AG10803 (cell line): ENCODE results near the gene TSPEAR.

Experiments used
- DNase-seq: peaks from one replicate; pipeline ENCODE4 v3.0.0; 2010; ENCODE audit warnings: low read depth
- H3K4me3 ChIP-seq: 2 replicates; pipeline ENCODE4 v1.5.1; 2011; ENCODE audit warnings: mild to moderate bottlenecking, low read length, control low read depth
- CTCF ChIP-seq: conservative IDR thresholded peaks from 2 replicates; pipeline ENCODE4 v1.5.1; 2011; ENCODE audit warnings: mild to moderate bottlenecking, low read length, control low read depth, inconsistent platforms

The TSPEAR gene

GRCh38 chr21:44750675-44751025, 39.3 kb upstream of the TSPEAR start:
- TF ChIP-seq CTCF = no peak
- no peak for DNase-seq
- H3K4me3 ChIP-seq = no peak overlapping the region

GRCh38 chr21:44749759-44750674, 38.6 kb upstream of the TSPEAR start:
- no peak for DNase-seq
- no peak overlapping the region for H3K4me3 ChIP-seq
- TF ChIP-seq CTCF = no peak

- no peak for TF ChIP-seq CTCF
- DNase-seq = no peak
- no peak overlapping the region for H3K4me3 ChIP-seq
Measured at GRCh38 chr21:44749116-44749758, 37.9 kb upstream of the TSPEAR start.

DNA sequence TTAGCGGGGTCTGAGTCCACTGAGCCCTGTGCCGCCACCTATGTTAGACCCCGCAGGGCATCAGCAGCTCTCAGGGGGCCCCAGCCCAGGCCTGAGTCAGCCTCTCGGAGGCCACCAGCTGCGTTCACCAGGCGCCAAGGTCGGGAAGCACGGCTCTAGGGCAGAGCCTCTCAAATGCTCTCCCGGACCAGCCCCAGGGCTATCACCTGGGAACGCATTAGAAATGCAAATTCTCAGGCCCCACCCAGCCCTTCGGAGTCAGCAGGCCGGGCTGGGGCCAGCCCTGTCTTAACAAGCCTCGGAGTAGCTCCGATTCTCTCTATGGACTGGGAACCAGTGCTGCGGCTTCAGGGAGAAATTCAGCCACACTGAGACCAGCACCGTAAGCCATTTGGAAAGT, 37.2 kb upstream of the TSPEAR start:
- no peak for DNase-seq
- H3K4me3 ChIP-seq = no peak overlapping the region
- no peak for TF ChIP-seq CTCF

DNA sequence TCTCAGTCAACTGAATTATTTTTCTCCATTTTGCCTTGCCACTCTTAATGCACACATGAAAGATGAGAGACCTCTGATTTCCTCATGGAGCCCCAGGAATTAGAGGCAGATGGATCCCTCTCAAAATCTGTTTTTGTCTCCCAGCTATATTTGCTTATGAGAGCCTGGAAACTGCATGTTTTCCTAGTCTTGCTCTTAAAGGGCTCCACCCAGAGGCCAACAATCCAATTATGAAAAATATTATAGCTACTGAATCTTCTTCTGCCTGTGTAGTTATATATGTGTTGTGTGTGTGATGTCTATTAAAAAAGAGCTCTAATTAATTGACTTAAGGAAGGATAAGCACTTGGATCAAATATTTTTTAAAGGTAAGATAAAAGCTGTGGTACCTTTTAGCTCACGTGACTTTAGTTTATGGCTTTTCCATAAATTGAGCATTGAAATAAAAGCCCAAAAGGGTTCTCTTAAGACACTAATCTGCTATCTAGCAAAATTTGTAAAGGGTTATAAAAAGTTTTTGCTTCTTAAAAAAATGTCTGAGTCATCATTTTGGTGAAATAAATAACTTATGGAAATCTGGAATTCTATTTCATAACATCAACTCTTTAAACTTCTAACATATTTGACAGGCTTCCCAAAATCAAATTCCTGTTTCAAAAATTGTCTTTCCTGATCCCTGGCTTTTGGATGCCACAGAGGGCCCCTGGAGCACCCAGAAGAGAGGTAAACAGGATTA, 31.2 kb upstream of the TSPEAR start:
- peak; percentile 37 for TF ChIP-seq CTCF
- no peak overlapping the region for H3K4me3 ChIP-seq
- no peak for DNase-seq

GRCh38 chr21:44741921-44742320, 30.5 kb upstream of the TSPEAR start:
- TF ChIP-seq CTCF = no peak
- DNase-seq = no peak
- no peak overlapping the region for H3K4me3 ChIP-seq
